Ascending aorta (tissue), 2 donors: ENCODE measurements around the gene FZD8. TPM values are rescaled to one million over a fixed set of nuclear protein-coding genes. Genes with fewer than 3 reads are reported as not detected.

Experiments
- DNase-seq, 2 donors: peaks; one replicate each; pipeline ENCODE4 v3.0.0-alpha.2; 2019; ENCODE audit warnings: low spot score in 2 of 2
- H3K27ac ChIP-seq, 2 donors: fragments of 200-600 bp; sonication (generic); one replicate each; pipeline ENCODE4 v1.5.1; 2016 to 2017; ENCODE audit warnings: mild to moderate bottlenecking in 1 of 2
- H3K27me3 ChIP-seq: fragments of 200-600 bp; sonication (generic); one replicate; pipeline ENCODE4 v1.5.1; 2017
- H3K36me3 ChIP-seq, 2 donors: fragments of 200-600 bp; sonication (generic); one replicate each; pipeline ENCODE4 v1.5.1; 2016
- H3K4me1 ChIP-seq, 2 donors: fragments of 200-600 bp; sonication (generic); one replicate each; pipeline ENCODE4 v1.5.1; 2016 to 2017; ENCODE audit warnings: mild to moderate bottlenecking in 1 of 2
- H3K4me3 ChIP-seq, 2 donors: fragments of 200-600 bp; sonication (generic); one replicate each; pipeline ENCODE4 v1.5.1; 2016 to 2017; ENCODE audit warnings: mild to moderate bottlenecking in 1 of 2
- H3K9me3 ChIP-seq, 2 donors: fragments of 200-600 bp; sonication (generic); one replicate each; pipeline ENCODE4 v1.5.1; 2016
- intact Hi-C: fragments of 100-400 bp; cut with DNase I; formaldehyde crosslinking; loops from one replicate; pipeline ENCODE4 v1.15.1; 2023
- total RNA-seq: library from RNA; depleted of rRNA; stranded (reverse); fragments of >200 nt; gene quantifications from one replicate; pipeline ENCODE4 v1.1.0, GENCODE V29; 2016
- TF ChIP-seq, protein P1 (sequence below), 3 experiments: fragments of 200-600 bp in 2 of 3; fragments of 450-650 bp in 1 of 3; sonication (generic) in 2 of 3; IDR thresholded peaks; one replicate each; pipeline ENCODE4 v1.5.1; 2016 to 2019; ENCODE audit warnings: antibody characterized with exemption in 3 of 3, mild to moderate bottlenecking in 1 of 3, moderate library complexity in 1 of 3

The FZD8 gene
- total RNA-seq, 1 donor from 2014 or later, result 23.0 TPM

DNA sequence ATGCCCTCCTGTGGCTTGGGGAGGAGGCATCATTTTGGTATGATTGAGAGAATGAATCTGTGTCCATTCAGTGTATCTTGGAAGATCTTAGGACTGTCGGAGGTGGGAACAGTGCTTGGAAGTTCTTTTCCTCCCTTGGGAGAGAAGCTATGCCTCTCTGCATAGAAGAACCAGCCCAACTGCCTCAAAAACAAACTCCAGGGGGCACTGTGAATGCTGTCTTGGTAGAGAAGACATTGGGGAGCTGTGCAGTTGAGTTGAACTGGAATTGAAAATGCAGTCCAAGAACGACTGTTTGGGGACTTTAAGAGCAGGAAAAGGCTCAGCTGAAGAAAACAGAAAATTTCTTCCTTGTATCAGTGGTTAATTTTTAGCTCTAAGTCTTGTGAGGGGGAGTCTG is 41.9 kb downstream of the FZD8 start:
- H3K27ac ChIP-seq, result no peak overlapping the region
- no peaks in the 10 kb centered on the region for H3K36me3 ChIP-seq
- TF ChIP-seq, protein P1, sequence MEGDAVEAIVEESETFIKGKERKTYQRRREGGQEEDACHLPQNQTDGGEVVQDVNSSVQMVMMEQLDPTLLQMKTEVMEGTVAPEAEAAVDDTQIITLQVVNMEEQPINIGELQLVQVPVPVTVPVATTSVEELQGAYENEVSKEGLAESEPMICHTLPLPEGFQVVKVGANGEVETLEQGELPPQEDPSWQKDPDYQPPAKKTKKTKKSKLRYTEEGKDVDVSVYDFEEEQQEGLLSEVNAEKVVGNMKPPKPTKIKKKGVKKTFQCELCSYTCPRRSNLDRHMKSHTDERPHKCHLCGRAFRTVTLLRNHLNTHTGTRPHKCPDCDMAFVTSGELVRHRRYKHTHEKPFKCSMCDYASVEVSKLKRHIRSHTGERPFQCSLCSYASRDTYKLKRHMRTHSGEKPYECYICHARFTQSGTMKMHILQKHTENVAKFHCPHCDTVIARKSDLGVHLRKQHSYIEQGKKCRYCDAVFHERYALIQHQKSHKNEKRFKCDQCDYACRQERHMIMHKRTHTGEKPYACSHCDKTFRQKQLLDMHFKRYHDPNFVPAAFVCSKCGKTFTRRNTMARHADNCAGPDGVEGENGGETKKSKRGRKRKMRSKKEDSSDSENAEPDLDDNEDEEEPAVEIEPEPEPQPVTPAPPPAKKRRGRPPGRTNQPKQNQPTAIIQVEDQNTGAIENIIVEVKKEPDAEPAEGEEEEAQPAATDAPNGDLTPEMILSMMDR (IDR thresholded peaks at IDR 0.05), result no peak
- H3K4me1 ChIP-seq, result no peaks in the 10 kb centered on the region
- DNase-seq, result no peak
- intact Hi-C loops, result loop anchor here (10.0 kb wide), 1 partner anchor 355 kb away; no protein-coding TSS in a partner anchor
- H3K9me3 ChIP-seq, result no peaks in the 10 kb centered on the region
- H3K4me3 ChIP-seq, result no peak overlapping the region
- no peaks in the 10 kb centered on the region for H3K27me3 ChIP-seq

DNA sequence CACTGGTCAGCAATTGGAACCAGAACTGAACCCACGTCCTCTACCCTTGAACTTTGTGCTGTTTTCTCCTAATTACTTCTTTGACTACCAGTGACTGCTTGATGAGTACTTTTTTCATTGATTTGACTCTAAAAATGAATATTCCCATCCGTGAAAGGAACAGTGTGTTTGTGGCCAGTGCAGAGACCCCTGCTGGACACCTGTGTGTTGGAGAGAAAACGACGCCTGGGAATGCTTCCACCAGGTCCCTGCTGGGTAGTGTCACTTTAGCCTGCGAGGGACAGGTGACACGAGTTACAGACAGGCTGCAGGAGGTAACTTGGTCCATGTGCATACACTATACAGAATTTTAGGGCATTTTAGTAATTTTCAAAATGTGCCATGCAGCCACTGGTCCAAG is 43.7 kb downstream of the FZD8 start:
- no peaks in the 10 kb centered on the region for H3K4me1 ChIP-seq
- H3K27me3 ChIP-seq, result no peaks in the 10 kb centered on the region
- TF ChIP-seq, protein P1 (IDR thresholded peaks at IDR 0.05), result peak in 2 of 3 experiments; percentile 13 to 36
- H3K9me3 ChIP-seq, result no peaks in the 10 kb centered on the region
- H3K4me3 ChIP-seq, result no peak overlapping the region
- H3K27ac ChIP-seq, result no peak overlapping the region
- H3K36me3 ChIP-seq, result no peaks in the 10 kb centered on the region
- intact Hi-C loops, result no loop called here
- no peak for DNase-seq

DNA sequence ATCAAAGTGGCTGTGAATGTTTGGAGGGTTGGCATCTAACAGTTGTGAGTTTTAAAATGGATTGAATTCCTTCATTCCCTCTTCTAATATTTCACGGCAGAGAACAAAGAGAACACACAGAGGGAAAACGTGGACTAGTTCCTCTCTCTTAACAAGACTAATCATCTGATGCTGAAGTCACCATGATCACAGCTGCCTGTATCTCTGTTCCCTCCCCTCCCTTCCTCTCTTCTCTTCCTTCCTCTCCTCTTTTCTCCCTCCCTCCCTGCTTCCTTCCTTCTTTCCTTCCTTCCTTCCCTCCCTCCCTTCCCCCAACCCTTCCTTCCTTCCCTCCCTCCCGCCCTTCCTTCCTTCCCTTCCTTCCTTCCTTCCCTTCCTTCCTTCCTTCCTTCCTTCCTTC is 47.0 kb downstream of the FZD8 start:
- H3K4me1 ChIP-seq, result no peaks in the 10 kb centered on the region
- TF ChIP-seq, protein P1 (IDR thresholded peaks at IDR 0.05), result no peak
- no peaks in the 10 kb centered on the region for H3K36me3 ChIP-seq
- H3K27ac ChIP-seq, result no peak overlapping the region
- H3K4me3 ChIP-seq, result no peak overlapping the region
- no peaks in the 10 kb centered on the region for H3K27me3 ChIP-seq
- no peak for DNase-seq
- intact Hi-C loops, result no loop called here
- peaks cover 0 to 4% of the 10 kb centered on the region in 2 donors for H3K9me3 ChIP-seq

DNA sequence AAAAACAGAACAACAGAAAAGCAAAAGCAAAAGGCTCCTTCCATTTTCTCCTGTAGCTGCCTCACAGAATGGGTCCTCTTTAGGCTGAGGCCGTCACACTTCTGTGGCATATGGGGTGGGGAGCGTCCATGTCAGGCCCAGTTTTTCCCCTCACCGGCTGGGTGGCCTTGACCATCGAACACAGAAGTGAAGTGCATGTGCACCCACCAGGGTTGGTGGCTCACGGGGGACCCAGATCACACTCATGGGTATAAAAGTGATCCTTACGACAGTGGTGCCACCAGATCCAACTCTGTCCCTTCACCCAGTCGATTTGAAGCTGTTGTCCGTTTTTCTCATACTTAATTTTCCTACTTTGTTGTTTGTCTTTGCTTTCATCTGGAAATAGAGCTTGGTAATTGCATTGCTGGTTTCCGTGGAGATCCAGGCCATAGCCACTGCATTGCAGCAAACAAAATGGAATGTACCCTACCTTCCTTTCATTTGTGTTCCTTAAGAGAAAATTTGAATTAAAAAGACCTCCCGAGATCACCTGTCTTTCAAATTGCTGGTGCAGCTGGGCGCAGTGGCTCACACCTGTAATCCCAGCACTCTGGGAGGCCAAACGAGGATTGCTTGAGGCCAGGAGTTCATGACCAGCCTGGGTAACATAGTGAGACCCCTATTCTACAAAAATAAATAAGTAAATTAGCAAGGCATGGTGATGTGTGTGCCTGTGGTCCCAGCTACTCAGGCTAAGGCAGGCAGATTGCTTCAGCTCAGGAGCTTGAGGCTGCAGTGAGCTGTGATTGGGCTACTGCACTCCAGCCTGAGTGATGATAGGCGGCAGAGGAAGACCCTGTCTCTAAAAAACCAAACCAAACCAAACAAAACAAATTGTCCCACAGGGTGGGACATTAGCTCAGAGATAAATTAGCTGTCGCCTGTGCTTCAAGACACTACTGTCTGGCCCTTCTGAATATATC is 47.7 kb downstream of the FZD8 start:
- no peaks in the 10 kb centered on the region for H3K36me3 ChIP-seq
- no peaks in the 10 kb centered on the region for H3K27me3 ChIP-seq
- H3K27ac ChIP-seq, result no peak overlapping the region
- peaks cover 0 to 4% of the 10 kb centered on the region in 2 donors for H3K9me3 ChIP-seq
- TF ChIP-seq, protein P1 (IDR thresholded peaks at IDR 0.05), result no peak
- intact Hi-C loops, result no loop called here
- H3K4me1 ChIP-seq, result no peaks in the 10 kb centered on the region
- DNase-seq, result no peak
- H3K4me3 ChIP-seq, result no peak overlapping the region

DNA sequence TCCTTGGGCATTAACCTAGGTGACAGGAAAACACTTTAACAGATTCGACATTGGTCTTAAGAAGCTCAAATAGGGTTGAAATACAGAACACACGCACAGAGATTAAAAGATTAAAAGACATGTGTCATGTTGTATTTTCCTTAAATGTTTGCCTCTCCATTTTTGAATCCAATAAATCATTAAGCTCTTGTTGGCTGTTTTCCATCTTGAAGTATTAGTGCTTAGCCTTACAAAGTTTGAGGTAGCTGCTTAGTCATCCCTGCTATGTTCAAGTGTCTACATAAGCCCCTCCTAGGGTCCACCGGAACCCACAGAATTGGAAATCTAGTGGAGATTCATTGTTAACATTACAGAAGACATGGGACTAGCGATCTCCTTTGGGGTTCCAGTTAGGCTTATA is 49.7 kb downstream of the FZD8 start:
- Histone ChIP-seq H3K4me3 (no peak overlapping the region), H3K9me3 (peaks cover 0 to 4% of the 10 kb centered on the region in 2 donors), H3K27ac (no peak overlapping the region), H3K4me1 (no peaks in the 10 kb centered on the region), H3K27me3 (no peaks in the 10 kb centered on the region), H3K36me3 (no peaks in the 10 kb centered on the region)
- DNase-seq, result no peak
- TF ChIP-seq, protein P1 (IDR thresholded peaks at IDR 0.05), result no peak
- intact Hi-C loops, result no loop called here
